Spinal cord (tissue), 10 donors: ENCODE measurements around the gene PLIN3. TPM values are rescaled to one million over a fixed set of nuclear protein-coding genes. Genes with fewer than 3 reads are reported as not detected.
"Not testable (repeated sequence)": the region's sequence is repeated elsewhere in the genome, so short reads cannot be mapped to it uniquely, and the experiment has no call there.

ENCODE experiments used
- DNase-seq, 6 donors: peaks; one replicate each; pipeline versions ENCODE4 v3.0.0 to v3.0.0-alpha.2; 2013 to 2015; ENCODE audit warnings: low spot score in 6 of 6, low read depth in 4 of 6
- H3K27ac ChIP-seq: one replicate; pipeline ENCODE4 v1.5.1; 2013; ENCODE audit warnings: low read depth, low read length, control low read depth
- H3K27me3 ChIP-seq: one replicate; pipeline ENCODE4 v1.6.1; 2013; ENCODE audit warnings: low read length; ENCODE audit not compliant: control insufficient read depth, insufficient read depth
- H3K36me3 ChIP-seq: one replicate; pipeline ENCODE4 v1.6.1; 2013; ENCODE audit warnings: low read length; ENCODE audit not compliant: control insufficient read depth, insufficient read depth
- H3K4me1 ChIP-seq: one replicate; pipeline ENCODE4 v1.6.1; 2013; ENCODE audit warnings: low read length; ENCODE audit not compliant: control insufficient read depth, insufficient read depth
- H3K4me3 ChIP-seq: one replicate; pipeline ENCODE4 v1.5.1; 2013; ENCODE audit warnings: low read depth, low read length, control low read depth
- H3K9me3 ChIP-seq: one replicate; pipeline ENCODE4 v1.6.1; 2013; ENCODE audit warnings: low read length; ENCODE audit not compliant: control insufficient read depth, insufficient read depth
- WGBS: methylation state at CpG from one replicate; pipeline ENCODE4 v1.1.5; 2013; ENCODE audit warnings: missing lambda C conversion rate; ENCODE audit not compliant: insufficient coverage; 5-methylcytosine and 5-hydroxymethylcytosine counted together
- polyA plus RNA-seq, 2 donors: library from polyadenylated mRNA; unstranded; fragments of 120-200 nt; gene quantifications; one replicate each; pipeline ENCODE4 v1.2.1, GENCODE V29; 2013; ENCODE audit not compliant: insufficient read length in 2 of 2
- total RNA-seq, 2 donors: library from RNA; depleted of rRNA in 1 of 2; stranded (reverse); fragments of 120-200 nt in 1 of 2; fragments of >200 nt in 1 of 2; gene quantifications; one replicate each; pipeline versions ENCODE4 v1.2.3 to v1.2.4, GENCODE V29; 2013 to 2014
- donor health status: healthy.

The PLIN3 gene
- total and polyA plus RNA-seq, 4 donors, result 26.5 to 44.7 (median 35.6) TPM

DNA sequence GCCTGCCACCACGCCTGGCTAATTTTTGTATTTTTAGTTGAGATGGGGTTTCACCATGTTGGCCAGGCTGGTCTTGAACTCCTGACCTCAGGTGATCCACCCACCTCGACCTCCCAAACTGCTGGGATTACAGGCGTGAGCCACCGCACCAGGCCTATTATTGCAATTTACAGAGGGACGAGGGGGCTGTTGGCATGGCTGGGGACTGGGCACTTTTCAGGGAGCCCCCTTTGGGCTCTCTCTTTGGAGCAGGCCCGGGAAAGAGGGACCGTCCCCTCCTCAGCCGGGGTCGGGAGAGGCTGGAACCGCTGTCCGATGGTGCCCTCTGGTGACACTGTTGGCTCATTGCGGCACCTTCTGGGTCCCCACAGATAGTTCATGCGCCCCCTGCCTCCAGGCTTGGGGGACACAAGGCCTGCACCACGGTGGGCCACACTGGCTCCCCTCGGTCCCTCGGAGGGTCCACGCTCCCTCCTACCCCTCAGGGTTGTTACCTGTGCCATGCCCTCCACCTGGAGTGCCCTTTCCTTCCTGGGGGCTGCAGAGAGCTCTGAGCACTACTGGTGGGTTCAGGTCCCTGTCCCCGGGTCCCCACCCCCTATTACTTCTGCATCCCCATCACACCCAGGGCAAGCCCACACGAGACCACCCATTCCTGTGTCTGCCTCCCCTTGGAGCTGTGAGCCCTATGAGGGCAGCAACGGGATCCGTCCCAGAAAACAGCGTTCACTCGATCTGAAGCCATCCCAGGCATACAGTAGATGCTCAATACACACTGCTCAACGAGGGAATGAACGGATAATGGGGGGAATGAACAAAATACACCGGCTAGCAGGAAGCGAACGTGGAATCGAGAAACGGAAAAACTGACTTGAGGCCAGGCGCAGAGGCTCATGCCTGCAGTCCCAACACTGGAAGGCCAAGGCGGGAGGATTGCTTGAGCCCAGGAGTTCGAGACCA, 63.5 kb downstream of the PLIN3 start:
- no peaks in the 10 kb centered on the region for H3K27me3 ChIP-seq
- no peak overlapping the region for H3K4me3 ChIP-seq
- H3K27ac ChIP-seq, result no peak overlapping the region
- H3K9me3 ChIP-seq, result no peaks in the 10 kb centered on the region
- H3K4me1 ChIP-seq, result no peaks in the 10 kb centered on the region
- WGBS, result 45% methylated on average over 30 of the region's 33 CpGs
- H3K36me3 ChIP-seq, result peaks cover 13% of the 10 kb centered on the region
- DNase-seq, result peak in 2 of 6 donors; percentile 80 to 82

DNA sequence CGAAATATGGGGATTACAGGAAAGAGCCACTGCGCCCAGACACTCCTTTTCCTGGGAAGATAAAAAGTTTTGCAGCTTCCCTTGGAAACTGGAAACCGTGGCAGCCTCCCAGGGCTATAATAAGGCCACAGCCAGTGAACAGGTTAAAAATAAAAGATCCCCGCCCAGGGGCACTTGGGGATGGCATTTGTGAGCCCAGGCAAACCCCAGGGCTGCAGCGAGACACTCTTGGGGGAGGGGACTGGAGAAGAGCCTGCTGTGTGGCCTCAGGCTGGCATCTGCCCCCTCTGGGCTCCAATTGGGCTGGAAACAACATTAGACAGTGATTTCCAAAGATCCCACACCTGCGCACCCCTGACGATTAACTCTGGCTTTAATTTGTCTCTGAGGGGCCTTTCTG, 64.8 kb downstream of the PLIN3 start:
- Histone ChIP-seq H3K36me3 (peaks cover 19% of the 10 kb centered on the region), H3K27ac (no peak overlapping the region), H3K27me3 (no peaks in the 10 kb centered on the region), H3K9me3 (no peaks in the 10 kb centered on the region), H3K4me3 (no peak overlapping the region), H3K4me1 (no peaks in the 10 kb centered on the region)
- no peak for DNase-seq
- 82% methylated on average over 6 of the region's 7 CpGs for WGBS

DNA sequence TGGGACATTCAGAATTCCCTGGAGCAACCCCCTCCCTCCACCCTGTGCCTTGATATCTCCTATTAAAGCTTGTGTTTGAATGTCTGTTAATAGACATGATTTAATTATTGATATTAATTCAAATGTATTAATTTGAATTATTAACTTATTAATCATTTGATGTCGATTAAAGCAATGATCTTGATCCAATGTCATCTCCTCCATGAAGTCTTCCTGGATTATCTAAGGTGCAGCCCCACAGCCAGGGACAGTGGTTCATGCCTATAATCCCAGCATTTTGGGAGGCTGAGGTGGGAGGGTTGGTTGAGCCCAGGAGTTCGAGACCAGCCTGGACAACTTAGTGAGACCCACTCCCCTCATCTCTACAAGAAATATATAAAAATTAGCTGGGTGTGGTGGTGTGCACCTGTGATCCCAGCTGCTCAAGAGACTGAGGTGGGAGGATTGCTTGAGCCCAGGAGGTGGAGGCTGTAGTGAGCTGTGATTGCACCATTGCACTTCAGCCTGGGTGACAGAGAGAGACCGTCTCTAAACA, 66.3 kb downstream of the PLIN3 start:
- DNase-seq, result no peak
- H3K9me3 ChIP-seq, result no peaks in the 10 kb centered on the region
- H3K4me1 ChIP-seq, result peaks cover 4% of the 10 kb centered on the region
- H3K4me3 ChIP-seq, result no peak overlapping the region
- H3K27me3 ChIP-seq, result no peaks in the 10 kb centered on the region
- WGBS, result no CpG with 5 or more reads among the region's 3 CpGs
- H3K27ac ChIP-seq, result no peak overlapping the region
- H3K36me3 ChIP-seq, result peaks cover 34% of the 10 kb centered on the region

DNA sequence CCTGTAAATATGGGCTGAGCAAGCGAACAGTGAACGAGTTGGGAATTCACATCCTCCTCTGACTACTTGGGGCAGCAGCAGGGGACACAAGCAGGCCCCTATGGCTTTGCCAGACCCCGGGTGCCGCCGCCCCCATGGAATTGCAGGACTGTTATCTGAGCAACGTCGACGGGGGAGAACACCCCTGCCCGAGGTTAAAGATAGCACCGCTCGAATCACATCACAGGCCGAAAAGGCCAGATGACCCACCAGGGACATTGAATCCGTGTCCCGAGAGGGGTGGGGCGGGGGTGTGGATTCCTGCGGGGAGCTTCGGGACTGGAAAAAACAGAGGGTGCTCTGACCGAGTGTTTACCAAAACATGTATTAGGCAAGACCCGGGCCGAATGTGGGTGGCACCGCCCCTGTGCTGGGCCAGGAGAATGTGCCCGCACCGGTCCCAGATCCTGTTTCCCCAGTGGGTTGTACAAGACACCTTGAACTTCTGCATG, 66.8 kb downstream of the PLIN3 start:
- no peak for DNase-seq
- Histone ChIP-seq H3K27me3 (no peaks in the 10 kb centered on the region), H3K27ac (no peak overlapping the region), H3K9me3 (no peaks in the 10 kb centered on the region), H3K36me3 (peaks cover 38% of the 10 kb centered on the region), H3K4me3 (no peak overlapping the region), H3K4me1 (peaks cover 6% of the 10 kb centered on the region)
- 72% methylated on average over 23 of the region's 23 CpGs for WGBS

- Histone ChIP-seq H3K4me3 (no peak overlapping the region), H3K27me3 (no peaks in the 10 kb centered on the region), H3K9me3 (no peaks in the 10 kb centered on the region), H3K4me1 (peaks cover 43% of the 10 kb centered on the region), H3K27ac (no peak overlapping the region), H3K36me3 (peaks cover 68% of the 10 kb centered on the region)
- no peak for DNase-seq
- WGBS, result 87% methylated on average over 7 of the region's 9 CpGs
Observed at GRCh38 chr19:4795400-4795799, 72.1 kb downstream of the PLIN3 start.

DNA sequence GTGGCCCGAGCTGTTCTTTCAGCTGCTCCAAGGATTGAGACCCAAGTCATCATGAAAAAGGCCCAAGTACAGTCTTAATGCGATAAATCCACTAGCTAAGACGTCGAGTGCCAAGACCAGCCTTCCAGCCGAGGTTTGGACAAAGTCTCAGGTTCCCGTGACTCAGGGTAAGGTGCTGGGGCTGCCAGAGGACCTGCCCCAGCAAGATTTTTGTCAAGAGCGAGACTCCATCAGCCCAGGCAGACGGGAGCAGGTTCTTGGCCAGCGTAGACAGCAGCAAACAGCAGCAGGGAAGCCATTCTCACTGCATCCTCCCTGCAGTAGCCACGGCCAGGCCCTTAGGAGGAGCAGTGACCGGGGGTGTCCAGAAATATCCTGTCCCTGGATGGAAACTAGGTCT, 72.5 kb downstream of the PLIN3 start:
- Histone ChIP-seq H3K4me3 (no peak overlapping the region), H3K36me3 (peaks cover 65% of the 10 kb centered on the region), H3K9me3 (no peaks in the 10 kb centered on the region), H3K4me1 (peaks cover 43% of the 10 kb centered on the region), H3K27ac (no peak overlapping the region), H3K27me3 (no peaks in the 10 kb centered on the region)
- WGBS, result 86% methylated on average over 8 of the region's 11 CpGs
- no peak for DNase-seq

GRCh38 chr19:4793278-4793677, 74.2 kb downstream of the PLIN3 start:
- H3K36me3 ChIP-seq, result peaks cover 57% of the 10 kb centered on the region

DNA sequence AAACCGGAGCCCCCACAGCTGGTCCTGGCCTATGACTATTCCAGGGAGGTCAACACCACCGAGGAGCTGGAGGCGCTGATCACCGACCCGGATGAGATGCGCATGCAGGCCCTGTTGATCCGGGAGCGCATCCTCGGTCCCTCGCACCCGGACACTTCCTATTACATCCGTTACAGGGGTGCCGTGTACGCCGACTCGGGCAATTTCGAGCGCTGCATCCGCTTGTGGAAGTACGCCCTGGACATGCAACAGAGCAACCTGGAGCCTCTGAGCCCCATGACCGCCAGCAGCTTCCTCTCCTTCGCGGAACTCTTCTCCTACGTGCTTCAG, 74.6 kb downstream of the PLIN3 start:
- H3K9me3 ChIP-seq, H3K27me3 ChIP-seq, DNase-seq, H3K27ac ChIP-seq: not testable (repeated sequence)
- peaks cover 56% of the 10 kb centered on the region for H3K36me3 ChIP-seq
- peaks cover 45% of the 10 kb centered on the region for H3K4me1 ChIP-seq
- H3K4me3 ChIP-seq, result peak overlapping the region; percentile 72
- 92% methylated on average over 24 of the region's 24 CpGs for WGBS

More at GRCh38 chr19:4793278-4793677, 74.2 kb downstream of the PLIN3 start:
- not testable (repeated sequence) for H3K4me3 ChIP-seq, H3K27ac ChIP-seq, H3K27me3 ChIP-seq, H3K9me3 ChIP-seq, DNase-seq
- 95% methylated on average over 17 of the region's 19 CpGs for WGBS
- peaks cover 43% of the 10 kb centered on the region for H3K4me1 ChIP-seq

DNA sequence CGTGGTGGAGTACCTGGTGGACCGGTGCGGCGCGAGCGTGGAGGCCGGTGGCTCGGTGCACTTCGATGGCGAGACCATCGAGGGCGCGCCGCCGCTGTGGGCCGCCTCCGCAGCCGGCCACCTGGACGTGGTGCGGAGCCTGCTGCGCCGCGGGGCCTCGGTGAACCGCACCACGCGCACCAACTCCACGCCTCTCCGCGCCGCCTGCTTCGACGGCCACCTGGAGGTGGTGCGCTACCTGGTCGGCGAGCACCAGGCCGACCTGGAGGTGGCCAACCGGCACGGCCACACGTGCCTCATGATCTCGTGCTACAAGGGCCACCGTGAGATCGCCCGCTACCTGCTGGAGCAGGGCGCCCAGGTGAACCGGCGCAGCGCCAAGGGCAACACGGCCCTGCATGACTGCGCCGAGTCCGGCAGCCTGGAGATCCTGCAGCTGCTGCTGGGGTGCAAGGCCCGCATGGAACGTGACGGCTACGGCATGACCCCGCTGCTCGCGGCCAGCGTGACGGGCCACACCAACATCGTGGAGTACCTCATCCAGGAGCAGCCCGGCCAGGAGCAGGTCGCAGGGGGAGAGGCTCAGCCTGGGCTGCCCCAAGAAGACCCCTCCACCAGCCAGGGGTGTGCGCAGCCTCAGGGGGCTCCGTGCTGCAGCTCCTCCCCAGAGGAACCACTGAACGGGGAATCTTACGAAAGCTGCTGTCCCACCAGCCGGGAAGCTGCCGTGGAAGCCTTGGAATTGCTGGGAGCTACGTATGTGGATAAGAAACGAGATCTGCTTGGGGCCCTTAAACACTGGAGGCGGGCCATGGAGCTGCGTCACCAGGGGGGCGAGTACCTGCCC, 75.2 kb downstream of the PLIN3 start:
- Histone ChIP-seq H3K27ac (peak overlapping the region; percentile 47), H3K36me3 (peaks cover 50% of the 10 kb centered on the region), H3K4me1 (peaks cover 46% of the 10 kb centered on the region), H3K4me3 (peak overlapping the region; percentile 72)
- 9% methylated on average over 75 of the region's 75 CpGs for WGBS
- H3K27me3 ChIP-seq, H3K9me3 ChIP-seq, DNase-seq: not testable (repeated sequence)
